GM18858 (cell line): ENCODE data around the gene OPHN1.
"Not testable (repeated sequence)": the region's sequence is repeated elsewhere in the genome, so short reads cannot be mapped to it uniquely, and the experiment has no call there.

Experiments
- ATAC-seq: cut with Tn5 transposase; IDR thresholded peaks from one replicate; pipeline ENCODE4 v1.9.1; 2021; ENCODE audit not compliant: unreplicated experiment

Gene OPHN1

DNA sequence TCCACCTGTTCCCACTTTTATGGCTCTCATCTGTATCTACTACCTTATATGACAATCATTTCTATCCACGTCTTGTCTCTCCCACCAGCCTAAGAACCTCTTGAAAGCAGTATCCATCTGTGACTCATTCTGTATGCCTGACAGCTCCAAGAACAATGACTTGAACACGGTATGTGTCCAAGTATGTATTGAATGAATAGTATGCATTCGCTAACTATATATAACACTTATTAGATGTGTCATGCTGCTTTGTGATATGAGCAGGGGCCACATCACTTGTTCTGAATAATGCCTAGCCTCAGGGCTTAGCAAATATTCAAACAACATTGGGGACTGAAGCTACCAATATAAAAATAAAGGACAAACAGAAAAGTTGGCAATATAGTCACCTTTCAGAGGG, 4.9 kb downstream of the OPHN1 start:
- no peak for ATAC-seq

DNA sequence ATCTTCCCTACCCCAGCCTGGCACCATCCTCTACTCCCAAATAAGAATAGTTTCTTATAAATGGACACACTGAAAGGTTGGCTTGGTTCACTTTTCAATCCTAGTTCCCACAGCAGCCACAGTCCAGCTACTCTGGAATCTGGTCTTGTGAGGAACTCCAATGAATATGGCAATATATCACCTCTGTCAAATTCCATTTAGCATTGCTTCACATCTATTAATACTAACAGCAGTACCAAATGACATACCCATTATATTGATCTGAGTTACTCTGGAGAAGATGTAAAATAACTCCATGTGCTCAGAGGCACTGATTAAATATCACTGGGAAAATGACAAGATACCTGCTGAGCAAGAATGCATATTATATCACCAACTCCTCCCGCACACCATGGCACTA, 8.6 kb downstream of the OPHN1 start:
- no peak for ATAC-seq

DNA sequence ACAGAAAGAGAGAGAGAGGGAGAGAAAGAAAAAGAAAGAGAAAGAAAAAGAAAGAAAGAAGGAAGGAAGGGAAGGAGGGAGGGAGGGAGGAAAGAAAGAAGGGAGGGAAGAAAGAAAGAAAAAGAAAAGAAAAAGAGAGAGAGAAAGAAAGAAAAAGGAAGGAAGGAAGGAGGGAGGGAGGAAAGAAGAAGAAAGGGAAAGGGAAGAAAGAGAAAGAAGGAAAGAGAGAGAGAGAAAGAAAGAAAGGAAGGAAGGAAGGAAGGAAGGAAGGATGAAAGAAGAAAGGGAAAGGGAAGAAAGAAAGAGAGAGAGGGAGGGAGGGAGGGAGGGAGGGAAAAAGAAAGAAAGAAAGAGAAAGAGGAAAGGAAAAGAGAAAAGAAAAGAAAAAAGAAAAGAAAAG, 10.8 kb downstream of the OPHN1 start:
- no peak for ATAC-seq

DNA sequence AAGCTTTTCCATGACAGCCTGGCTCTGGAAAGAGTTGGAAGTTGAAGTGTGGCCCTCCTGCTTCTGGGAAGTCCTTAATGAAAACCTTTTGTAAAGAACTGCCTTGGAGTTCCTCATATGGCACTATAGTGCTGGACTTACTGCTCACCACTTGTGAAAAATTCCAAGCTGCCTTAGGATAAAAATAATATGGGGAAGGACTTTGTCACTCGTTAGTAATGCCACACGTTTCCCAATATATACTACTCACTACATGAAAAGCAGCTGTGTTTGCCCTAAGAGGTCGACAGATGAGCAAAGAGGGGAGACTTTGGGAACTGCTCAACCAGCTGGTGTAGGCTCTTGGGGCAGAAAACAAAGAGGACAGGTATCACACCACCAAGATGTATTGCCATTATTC, 11.7 kb downstream of the OPHN1 start:
- ATAC-seq, result no peak

DNA sequence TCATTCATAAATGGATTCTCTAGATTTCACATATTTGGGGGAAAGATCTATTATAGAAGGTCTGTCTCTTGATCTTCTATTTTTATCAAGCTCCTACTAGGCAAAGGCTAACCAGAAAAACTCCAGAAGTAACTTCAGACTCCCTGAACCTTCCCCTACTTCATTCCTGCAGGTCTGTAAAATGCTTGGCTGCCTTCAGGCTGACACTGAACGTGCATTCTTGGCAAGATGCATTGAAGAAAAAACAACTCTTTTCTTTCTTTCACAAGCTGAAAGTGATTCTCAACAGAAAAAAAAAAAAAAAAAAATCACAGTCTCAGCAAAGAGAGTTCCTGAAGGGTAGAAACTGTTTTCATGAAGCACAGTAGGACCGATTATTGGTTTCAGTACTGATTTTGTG, 12.7 kb downstream of the OPHN1 start:
- no peak for ATAC-seq

DNA sequence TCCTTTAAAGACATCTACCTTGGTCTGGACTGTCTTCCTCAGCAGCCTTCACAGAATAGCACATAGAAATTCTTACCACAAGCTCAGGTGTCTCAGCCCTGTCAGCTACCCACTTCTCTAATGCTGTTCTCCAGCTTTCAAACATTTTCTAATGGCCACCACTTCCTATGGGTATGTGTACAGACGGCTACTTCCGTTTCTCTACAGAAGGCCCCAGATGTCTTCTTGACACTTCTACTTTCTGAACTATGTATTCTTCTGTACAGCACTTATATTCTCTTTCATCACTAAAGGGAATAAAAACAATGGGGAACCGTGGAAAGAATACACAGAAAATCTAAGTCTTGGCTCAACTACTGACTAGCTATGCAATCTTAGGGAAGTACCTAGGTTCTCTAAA, 13.3 kb downstream of the OPHN1 start:
- ATAC-seq, result no peak

DNA sequence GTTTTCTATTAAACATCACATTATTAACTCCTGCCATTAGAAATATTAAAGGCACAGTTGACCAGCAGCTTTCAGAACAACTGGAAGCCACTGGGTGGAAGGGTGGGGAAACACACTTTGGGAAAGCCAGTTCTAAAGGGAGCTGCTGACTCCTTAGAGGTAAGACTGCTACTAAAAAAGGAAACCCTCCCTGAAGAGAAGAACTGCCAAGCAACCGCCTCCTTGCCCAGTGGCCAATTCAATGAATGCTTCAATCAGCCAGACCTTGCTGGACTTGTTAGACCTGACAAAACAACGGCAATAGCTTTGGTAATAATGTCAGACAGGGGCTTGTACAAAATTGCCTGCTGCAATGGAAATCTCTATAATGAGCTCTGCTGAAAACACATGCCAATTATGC, 15.6 kb downstream of the OPHN1 start:
- ATAC-seq, result no peak

DNA sequence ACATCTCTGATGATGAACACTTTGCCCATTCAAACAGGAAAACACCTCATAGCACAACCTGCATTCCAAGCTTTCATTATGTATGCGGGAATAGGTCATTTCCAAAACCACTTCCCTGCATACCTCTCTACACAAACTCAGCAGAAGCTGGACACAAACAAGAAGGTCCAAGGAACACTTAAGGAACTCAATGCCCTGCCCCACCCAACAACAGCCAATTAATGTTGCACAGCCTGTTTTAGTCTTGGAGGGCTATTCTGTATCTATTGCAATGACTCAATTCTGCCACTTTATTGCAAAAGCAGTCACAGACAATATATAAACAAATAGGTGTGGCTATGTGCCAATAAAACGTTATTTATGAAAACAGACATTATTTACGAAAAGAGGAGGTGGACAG, 16.7 kb downstream of the OPHN1 start:
- ATAC-seq, result no peak

DNA sequence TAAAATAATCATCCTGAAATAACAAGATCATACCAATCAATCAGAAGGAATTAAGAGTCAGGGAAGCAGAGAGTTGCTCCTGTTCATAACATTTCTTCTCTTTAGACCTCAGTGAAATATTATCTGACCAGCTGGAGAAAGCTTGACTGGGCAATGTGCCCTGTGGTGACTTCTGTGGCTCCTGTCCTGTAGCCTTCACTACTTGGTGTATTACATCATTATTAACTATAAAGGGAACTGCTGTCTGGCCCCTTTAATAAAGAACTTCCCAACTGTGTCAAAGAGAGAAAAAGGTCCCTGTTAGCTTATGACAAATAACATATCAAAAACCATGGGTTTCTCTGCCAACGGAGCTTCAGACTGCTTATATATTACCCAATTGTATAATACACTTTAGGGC, 18.0 kb downstream of the OPHN1 start:
- ATAC-seq, result no peak

DNA sequence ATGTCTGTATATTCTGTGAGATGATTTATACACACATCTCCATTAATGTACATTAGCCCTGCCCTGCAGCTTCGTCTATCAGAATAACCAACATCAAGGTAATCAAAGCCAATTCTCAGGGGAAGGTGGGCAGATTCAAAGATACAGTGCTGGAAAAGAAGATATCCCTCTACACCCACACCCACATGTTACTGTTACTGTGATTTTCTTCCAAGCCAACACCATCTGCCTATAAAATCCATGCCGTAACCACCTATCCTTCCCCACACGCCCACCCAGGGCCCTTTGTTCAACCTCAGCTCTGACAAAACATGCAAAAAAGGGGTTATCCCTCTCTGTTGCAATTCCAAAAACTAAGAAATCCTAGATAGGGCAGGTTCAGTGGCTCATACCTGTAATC, 20.0 kb downstream of the OPHN1 start:
- ATAC-seq, result no peak

DNA sequence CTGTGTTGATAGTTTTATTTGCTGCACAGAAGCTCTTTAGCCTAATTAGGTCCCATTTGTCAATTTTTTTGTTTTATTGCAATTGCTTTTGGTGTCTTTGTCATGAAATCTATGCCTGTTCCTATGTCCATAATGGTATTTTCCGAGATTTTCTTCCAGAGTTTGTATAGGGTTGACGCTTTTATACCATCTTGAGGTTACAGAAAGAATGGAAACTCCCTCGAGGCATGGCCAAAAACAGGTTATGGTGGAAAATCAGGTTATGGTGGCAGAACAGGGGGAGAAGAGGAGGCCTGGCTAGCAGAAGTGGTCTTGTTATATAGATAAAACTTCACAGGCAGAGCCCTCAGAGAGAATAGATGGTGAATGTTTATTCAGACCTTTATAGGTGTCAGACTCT, 21.6 kb downstream of the OPHN1 start:
- ATAC-seq, result no peak

DNA sequence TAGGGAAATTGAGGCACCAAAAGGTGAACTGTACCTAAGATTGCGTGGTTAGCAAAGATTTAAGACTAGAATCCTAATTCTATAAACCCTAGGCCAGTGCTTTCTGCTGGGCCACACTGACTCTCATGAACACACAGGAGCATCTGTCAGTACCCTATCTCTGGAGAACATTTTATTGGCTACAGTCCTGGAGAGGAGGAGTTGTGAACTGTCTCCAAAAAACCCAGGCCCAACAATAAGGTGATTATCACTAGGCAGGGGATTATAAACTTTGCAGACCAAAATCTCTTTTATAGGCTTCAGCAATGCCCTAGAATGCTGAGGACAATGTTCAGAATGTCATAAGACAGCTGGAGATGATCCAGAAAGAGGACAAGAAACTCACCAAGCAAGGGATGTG, 24.1 kb downstream of the OPHN1 start:
- ATAC-seq, result no peak

DNA sequence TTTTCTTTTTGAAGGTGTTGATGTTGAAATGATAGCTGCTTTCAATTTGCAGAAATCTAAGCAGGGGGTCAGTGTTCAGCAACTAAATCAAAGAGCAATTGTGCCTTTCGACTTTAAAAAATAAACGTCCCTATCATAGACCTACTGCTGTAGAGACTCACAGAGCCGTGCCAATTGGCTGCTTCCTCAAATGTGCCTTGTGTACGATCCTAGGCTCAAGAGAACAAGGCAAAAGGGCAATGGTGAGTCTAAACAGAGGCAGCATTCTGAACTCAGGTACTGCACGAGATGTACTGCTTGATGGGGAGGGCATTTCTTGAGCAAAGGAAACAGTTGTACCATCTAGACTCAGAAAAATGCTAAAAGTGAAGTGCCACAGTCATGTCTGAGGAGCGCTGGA, 29.8 kb downstream of the OPHN1 start:
- ATAC-seq, result no peak

DNA sequence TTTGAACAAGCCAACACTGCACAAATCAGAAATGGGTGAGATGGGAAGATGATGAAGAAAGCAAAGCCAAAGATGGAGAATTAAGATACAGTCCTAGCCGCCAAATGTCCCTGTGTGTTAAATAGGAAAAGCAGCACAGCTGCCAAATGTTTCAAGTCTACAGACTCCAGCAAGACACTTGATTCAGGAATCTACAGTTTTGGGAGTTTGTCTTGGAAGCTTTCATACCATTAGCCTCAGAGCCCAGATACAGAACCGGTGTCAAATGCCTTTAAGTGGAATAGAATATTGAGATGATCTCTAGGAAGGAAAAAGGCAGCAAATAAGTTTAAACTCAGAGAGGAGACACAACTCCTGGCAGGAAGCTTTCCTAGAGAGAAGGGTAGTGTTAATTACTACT, 30.3 kb downstream of the OPHN1 start:
- no peak for ATAC-seq

DNA sequence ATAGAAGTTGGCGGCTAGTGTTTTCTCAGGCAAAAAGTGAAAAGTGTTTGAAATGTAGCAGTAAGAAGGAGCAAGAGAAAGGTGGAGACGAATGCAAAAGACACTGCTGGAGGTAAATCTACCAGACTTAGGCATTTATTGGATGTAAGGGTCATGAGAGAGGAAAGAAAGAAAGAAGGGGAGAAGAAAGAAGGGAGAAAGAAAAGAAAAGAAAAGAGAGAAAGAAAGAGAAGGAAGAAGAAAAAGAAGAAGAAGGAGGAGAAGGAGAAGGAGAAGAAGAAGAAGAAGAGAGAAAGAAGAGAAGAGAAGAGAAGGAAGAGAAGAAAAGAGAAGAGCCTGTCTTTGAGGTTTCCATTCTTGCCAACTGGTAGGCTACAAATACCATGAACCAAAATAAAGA, 31.2 kb downstream of the OPHN1 start:
- ATAC-seq, result no peak

DNA sequence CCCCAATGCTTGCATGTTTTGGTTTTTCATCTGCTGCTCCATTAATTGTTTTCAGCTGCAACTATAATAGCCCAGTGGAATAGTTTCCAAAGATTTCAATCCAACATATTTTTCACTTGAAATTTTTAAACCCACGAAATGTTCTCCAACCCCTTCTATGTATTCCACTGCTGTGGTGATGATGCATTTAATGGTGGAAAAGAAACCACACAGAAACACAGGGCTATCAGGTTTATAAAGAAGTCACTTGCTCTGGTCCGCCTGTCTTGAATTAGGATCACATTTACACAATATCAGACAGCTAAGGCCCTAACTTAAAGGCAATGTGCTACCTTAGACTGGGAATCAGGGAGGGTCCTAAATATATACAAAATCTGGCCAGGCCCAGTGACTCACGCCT, 35.0 kb downstream of the OPHN1 start:
- ATAC-seq, result no peak

DNA sequence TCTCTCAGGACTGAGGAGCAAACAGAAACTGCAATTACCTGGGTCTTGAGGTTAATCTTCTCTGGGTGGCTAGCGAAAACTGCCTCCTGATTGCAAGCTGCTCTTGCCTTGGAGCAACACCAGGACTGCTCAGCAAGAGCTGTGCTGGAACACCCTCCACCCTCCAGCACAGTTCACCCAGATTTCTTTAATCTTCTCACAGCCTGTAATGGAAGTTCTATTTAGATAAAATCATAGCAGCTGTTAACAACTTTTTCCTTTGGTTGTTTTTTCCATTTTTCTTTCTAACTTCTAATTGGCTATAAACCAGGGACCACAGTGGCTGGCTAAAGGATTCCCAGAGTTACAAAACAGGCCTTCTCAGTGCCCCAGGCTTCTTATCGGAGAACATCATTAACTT, 36.3 kb downstream of the OPHN1 start:
- no peak for ATAC-seq

DNA sequence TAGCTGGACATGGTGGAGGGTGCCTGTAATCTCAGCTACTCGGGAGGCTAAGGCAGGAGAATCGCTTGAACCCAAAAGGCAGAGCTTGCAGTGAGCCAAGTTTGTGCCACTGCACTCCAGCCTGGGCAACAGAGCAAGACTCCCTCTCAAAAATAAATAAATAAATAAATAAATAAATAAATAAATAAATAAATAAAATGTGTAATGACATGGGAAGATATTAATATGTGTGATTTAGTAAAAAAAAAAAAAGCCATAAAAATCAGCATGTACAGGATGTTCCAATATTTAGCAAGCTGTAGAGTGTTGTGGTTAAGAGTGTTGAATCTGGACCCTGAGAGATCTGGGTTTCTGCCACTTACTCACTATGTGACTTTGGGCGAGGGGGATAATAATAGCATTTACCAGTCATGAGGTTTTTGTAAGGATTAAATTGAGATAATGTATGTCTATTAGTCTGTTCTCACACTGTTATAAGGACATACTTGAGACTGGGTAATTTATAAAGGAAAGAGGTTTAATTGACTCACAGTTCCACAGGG, 43.8 kb downstream of the OPHN1 start:
- ATAC-seq, result not testable (repeated sequence)

DNA sequence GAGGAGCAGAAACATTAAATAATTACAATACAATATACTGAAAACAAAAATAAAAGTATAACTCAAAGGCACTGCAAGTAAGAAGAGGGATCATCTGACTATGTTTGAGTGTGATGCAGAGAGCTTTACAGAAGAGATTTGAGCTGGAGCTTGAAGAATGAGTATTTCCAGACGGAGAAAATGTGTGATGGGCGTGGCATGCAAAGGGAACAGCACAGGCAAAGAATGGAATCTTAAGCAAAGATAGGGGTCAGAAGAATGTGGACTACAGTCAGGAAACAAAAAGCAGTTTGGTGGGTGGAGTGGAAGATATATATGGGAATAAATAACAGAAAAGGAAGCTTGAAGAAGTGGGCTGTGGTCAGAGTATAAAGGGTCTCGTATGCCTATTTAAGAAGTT, 45.5 kb downstream of the OPHN1 start:
- ATAC-seq, result no peak

DNA sequence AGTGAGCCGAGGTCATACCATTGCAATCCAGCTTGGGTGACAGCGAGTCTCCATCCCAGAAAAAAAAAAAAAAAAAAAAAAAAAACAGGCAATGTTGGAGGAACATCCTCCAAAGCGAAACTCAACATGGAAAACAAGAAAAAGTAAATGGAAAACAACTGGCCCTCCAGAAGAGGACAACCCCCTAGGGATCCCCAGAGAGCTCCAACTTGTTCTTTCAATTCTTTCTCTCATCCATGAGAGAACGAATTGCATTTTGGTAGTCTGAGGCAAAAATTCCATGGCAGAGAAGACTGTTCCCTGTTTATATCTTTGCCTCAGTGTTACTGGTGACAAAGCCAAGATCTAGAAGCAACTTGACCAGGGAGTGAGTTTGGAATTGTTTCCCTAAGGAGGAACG, 49.8 kb downstream of the OPHN1 start:
- no peak for ATAC-seq

DNA sequence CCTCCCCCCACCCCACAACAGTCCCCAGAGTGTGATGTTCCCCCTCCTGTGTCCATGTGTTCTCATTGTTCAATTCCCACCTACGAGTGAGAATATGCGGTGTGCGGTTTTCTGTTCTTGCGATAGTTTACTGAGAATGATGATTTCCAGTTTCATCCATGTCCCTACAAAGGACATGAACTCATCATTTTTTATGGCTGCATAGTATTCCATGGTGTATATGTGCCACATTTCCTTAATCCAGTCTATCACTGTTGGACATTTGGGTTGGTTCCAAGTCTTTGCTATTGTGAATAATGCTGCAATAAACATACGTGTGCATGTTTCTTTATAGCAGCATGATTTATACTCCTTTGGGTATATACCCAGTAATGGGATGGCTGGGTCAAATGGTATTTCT, 55.7 kb downstream of the OPHN1 start:
- not testable (repeated sequence) for ATAC-seq

DNA sequence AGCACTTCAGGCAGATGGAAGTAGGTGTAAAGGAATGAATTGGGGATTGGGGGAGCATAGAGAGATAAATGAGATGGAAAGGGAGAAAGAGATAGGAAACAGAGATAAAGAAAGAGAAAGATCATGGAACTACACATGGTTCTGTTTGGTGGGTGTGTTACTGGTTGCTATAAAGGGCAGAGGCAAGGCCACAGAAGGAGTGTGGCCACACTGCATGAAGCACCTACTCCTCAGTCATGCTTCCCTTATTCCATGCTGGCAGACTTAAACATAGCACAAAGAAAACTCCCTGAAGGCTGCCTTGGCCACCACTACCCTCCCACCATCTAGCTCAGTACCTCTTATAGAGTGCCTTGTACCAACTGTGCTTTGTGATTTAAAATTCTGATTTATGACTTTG, 56.9 kb downstream of the OPHN1 start:
- ATAC-seq, result no peak

DNA sequence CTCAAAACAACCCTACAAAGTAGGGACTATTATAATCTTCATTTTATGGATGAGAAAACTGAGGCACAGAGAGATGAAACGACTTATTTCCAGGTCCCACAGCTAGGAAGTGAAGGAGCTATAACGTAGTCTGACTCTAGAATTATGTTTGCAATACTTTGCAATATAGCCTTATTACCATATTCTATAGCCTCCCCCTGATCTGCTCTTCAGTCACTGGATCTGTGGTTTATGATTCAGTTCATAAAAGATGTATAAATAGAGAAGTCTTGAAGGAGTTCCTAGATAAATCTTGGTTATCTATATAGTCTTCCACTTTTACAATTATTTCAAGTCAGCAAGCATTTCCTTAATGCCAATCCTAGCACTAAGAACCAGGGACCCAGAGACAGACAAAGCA, 57.5 kb downstream of the OPHN1 start:
- ATAC-seq, result no peak

DNA sequence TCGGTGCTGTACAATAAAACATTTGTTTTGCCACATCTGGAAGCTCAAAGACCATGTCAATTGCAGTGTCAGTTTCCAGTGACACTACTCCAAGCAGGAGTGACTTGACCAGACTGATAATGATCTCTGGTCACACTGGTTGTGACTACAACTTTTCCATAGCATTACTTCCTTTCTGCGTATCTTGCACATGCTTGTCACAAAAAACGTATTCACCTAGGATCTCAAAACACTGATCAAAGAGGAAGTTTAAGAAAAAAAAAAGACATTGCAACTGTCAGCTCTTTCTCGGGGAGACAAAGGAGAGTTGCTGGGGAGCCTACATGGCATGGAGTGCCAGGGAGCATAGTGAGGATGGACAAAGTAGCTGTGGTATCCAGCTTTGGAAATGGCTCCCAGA, 60.6 kb downstream of the OPHN1 start:
- no peak for ATAC-seq
